Prostate gland (tissue), 2 donors: ENCODE measurements around the gene MECP2. TPM values are rescaled to one million over a fixed set of nuclear protein-coding genes. Genes with fewer than 3 reads are reported as not detected.

Source experiments
- DNase-seq: peaks from one replicate; pipeline ENCODE4 v3.0.0-alpha.2; 2019; ENCODE audit warnings: low spot score
- H3K27ac ChIP-seq, 2 donors: fragments of 200-600 bp; sonication (generic); 2 replicates each; pipeline ENCODE4 v1.5.1; 2017 to 2019
- H3K27me3 ChIP-seq: fragments of 200-600 bp; sonication (generic); replicated peaks from 2 replicates; pipeline ENCODE4 v1.5.1; 2019; ENCODE audit not compliant: insufficient read depth
- H3K36me3 ChIP-seq, 2 donors: fragments of 200-600 bp; sonication (generic); 1 replicate in 1 of 2; 2 replicates in 1 of 2; pipeline versions ENCODE4 v1.5.1 to v1.8.1; 2017 to 2019
- H3K4me1 ChIP-seq: fragments of 200-600 bp; sonication (generic); replicated peaks from 2 replicates; pipeline ENCODE4 v1.5.1; 2019
- H3K4me3 ChIP-seq, 2 donors: fragments of 200-600 bp; sonication (generic); 2 replicates each; pipeline ENCODE4 v1.5.1; 2017 to 2019
- H3K9me3 ChIP-seq: fragments of 200-600 bp; sonication (generic); 2 replicates; pipeline ENCODE4 v1.5.1; 2017
- POLR2A ChIP-seq: fragments of 450-650 bp; IDR thresholded peaks from one replicate; pipeline ENCODE4 v1.6.1; 2016; ENCODE audit warnings: antibody characterized with exemption, mild to moderate bottlenecking
- POLR2AphosphoS5 ChIP-seq: sonication (generic); formaldehyde crosslinking; IDR thresholded peaks from one replicate; pipeline ENCODE4 v1.6.1; 2017; ENCODE audit warnings: antibody characterized with exemption
- WGBS: methylation state at CpG from one replicate; pipeline ENCODE4 v1.1.5; 2018; 5-methylcytosine and 5-hydroxymethylcytosine counted together
- intact Hi-C: fragments of 100-400 bp; cut with DNase I; formaldehyde crosslinking; loops from one replicate; pipeline ENCODE4 v1.14.2; 2022
- total RNA-seq, 2 donors: library from RNA; depleted of rRNA; stranded (reverse); fragments of >200 nt; gene quantifications; one replicate each; pipeline ENCODE4 v1.1.0, GENCODE V29; 2016
- TF ChIP-seq, protein P1 (sequence below), 4 experiments: fragments of 200-600 bp in 2 of 4; fragments of 450-650 bp in 2 of 4; sonication (generic) in 2 of 4; IDR thresholded peaks; 1 replicate in 3 of 4; 2 replicates in 1 of 4; pipeline ENCODE4 v1.5.1; 2016 to 2019; ENCODE audit warnings: antibody characterized with exemption in 4 of 4, mild to moderate bottlenecking in 2 of 4, moderate library complexity in 2 of 4

Gene MECP2
- total RNA-seq, 2 donors from 2014 or later: 54.4 to 85.2 TPM

DNA sequence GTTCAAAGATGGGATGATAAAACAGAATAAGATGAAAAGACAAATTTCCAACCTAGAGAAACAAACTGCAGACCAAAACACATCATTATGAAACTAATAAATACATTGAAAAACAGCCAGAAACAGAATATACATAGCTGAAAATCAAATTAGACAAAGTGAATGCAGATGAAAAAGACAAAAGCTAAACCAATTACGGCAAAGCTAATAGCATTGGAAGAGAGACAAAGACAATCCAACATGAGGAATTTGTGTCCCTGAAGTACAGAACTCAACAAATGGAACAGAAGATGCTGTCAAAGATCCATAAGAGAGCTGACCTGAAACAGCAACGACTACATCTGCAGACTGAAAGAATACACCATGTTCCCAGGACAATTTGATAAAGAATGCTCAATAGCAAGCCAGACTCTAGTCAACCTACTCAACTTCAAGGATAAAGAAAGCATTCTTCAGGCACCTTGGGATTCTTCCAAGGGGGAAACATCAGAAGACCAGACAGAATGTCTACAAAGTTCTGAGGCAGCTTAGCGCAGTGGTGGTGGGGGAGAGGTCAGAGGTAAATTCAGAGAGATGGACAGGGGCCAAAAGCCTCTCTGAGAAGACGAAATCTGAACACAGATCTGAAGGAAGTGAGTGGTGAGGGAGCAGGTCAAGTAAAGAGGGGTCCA lies 50.4 kb downstream of the MECP2 start:
- Histone ChIP-seq H3K4me3 (no peak overlapping the region), H3K36me3 (no peaks in the 10 kb centered on the region), H3K27me3 (no peaks in the 10 kb centered on the region), H3K9me3 (no peaks in the 10 kb centered on the region), H3K27ac (peak overlapping the region; percentile 57 to 74), H3K4me1 (no peaks in the 10 kb centered on the region)
- intact Hi-C loops: no loop called here
- WGBS: 9% methylated on average over 4 of the region's 4 CpGs
- DNase-seq: no peak
- TF ChIP-seq, protein P1, sequence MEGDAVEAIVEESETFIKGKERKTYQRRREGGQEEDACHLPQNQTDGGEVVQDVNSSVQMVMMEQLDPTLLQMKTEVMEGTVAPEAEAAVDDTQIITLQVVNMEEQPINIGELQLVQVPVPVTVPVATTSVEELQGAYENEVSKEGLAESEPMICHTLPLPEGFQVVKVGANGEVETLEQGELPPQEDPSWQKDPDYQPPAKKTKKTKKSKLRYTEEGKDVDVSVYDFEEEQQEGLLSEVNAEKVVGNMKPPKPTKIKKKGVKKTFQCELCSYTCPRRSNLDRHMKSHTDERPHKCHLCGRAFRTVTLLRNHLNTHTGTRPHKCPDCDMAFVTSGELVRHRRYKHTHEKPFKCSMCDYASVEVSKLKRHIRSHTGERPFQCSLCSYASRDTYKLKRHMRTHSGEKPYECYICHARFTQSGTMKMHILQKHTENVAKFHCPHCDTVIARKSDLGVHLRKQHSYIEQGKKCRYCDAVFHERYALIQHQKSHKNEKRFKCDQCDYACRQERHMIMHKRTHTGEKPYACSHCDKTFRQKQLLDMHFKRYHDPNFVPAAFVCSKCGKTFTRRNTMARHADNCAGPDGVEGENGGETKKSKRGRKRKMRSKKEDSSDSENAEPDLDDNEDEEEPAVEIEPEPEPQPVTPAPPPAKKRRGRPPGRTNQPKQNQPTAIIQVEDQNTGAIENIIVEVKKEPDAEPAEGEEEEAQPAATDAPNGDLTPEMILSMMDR (IDR thresholded peaks at IDR 0.05): no peak
- TF ChIP-seq POLR2AphosphoS5: no peak
- TF ChIP-seq POLR2A: no peak

DNA sequence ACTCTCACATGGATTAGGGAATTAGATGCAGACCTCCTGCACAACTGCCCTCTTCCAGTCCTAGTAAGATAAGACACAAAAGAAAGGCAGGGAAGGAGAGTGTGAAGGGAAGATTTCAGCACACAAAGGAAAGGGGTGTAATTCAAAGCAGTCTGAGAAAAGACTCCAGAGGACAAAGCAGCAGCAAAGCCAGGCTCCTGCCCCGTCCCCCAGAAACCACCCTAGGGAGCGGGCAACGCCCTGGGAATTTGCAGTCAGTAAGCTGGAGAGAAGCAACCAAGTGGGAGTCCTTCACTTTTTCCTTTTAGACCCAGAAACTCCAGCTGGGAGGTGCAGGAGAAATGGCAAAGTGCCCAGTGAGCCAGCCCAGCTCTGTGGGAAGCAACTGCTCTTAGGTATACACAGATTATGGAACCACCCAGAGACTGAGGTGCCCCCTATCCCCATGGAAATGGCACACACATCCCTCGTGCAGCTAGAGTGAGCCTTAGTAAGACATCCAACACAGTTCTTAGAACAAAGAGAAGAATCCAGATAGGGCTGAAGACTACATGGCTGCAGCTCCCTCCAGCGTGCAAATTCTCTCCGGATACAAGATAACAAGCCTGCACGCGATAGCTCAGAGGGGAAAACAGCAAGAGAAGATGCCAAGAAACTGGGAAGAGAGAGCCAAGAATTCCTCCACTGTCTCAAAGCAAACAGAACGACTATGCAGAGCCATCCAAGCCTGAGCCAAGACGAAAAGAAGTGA lies 51.3 kb downstream of the MECP2 start:
- TF ChIP-seq, protein P1 (IDR thresholded peaks at IDR 0.05): peak in 1 of 4 experiments; percentile 41
- peak; percentile 69 for TF ChIP-seq POLR2AphosphoS5
- TF ChIP-seq POLR2A: no peak
- Histone ChIP-seq H3K4me1 (no peaks in the 10 kb centered on the region), H3K9me3 (no peaks in the 10 kb centered on the region), H3K36me3 (no peaks in the 10 kb centered on the region), H3K27me3 (no peaks in the 10 kb centered on the region), H3K4me3 (no peak overlapping the region), H3K27ac (peak overlapping the region; percentile 71 to 74)
- WGBS: 2% methylated on average over 7 of the region's 10 CpGs
- peak; percentile 66 for DNase-seq
- intact Hi-C loops: no loop called here

DNA sequence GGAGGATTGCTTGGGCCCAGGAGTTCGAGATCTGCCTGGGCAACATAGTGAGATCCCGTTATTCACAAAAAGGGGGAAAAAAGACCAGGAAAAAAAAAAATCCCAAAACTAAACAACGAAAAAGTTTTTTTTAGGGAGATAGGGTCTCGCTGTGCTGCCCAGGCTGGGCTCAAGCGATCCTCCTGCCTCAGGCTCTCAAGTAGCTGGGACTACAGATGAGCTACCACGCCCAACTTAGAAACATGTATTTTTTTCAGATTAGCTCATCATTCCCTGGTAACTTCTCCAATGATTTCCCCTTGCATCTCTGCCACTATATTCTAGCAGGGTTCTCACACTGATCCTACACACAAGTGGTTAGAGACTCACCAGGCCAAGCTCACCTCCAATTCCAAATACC lies 53.4 kb downstream of the MECP2 start:
- DNase-seq: no peak
- Histone ChIP-seq H3K9me3 (no peaks in the 10 kb centered on the region), H3K36me3 (no peaks in the 10 kb centered on the region), H3K4me3 (no peak overlapping the region), H3K4me1 (no peaks in the 10 kb centered on the region), H3K27me3 (no peaks in the 10 kb centered on the region), H3K27ac (no peak overlapping the region)
- 91% methylated on average over 6 of the region's 6 CpGs for WGBS
- TF ChIP-seq, protein P1 (IDR thresholded peaks at IDR 0.05): no peak
- TF ChIP-seq POLR2A (no peak), POLR2AphosphoS5 (no peak)
- intact Hi-C loops: no loop called here

DNA sequence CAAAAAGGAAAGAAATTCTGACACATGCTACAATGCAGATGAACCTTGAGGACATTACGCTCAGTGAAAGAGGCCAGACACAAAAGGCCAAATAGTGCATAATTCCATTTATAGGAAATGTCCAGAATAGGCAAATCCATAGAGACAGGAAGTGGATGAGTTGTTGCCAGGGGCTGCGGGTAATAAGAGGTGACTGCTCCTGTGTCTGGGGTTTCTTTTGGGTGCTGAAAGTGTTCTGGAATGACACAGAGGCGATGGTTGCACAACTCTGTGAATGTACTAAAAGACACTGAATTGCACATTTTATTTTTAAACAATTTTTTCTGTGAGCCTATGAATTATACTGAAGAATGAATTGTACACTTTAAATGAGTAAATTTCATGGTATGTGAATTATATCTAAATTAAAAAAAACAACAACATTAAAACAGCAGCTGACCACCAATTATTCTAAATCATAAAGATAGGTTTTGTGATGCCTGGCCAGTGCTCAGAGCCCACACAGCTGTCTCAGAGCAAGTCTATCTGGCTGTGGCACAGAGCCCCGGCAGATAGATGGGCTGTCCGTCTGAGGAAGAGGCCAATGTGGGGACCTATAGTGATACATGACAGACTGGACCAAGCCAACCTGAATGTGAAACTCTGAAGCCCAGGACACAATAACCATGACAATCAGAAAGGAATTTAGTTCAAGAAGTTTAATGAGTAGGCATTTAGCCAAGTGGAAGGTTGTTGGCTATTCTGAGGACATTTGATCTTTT lies 54.3 kb downstream of the MECP2 start:
- H3K36me3 ChIP-seq: no peaks in the 10 kb centered on the region
- H3K9me3 ChIP-seq: no peaks in the 10 kb centered on the region
- 38% methylated on average over 5 of the region's 5 CpGs for WGBS
- no peak overlapping the region for H3K4me3 ChIP-seq
- no peak overlapping the region for H3K27ac ChIP-seq
- no peaks in the 10 kb centered on the region for H3K27me3 ChIP-seq
- intact Hi-C loops: no loop called here
- no peaks in the 10 kb centered on the region for H3K4me1 ChIP-seq
- TF ChIP-seq POLR2AphosphoS5 (no peak), POLR2A (no peak)
- TF ChIP-seq, protein P1 (IDR thresholded peaks at IDR 0.05): no peak
- no peak for DNase-seq
